H9 (cell line): ENCODE data around the gene STAC. TPM values are rescaled to one million over a fixed set of nuclear protein-coding genes. Genes with fewer than 3 reads are reported as not detected.

Source experiments
- DNase-seq: peaks from one replicate; pipeline ENCODE4 v3.0.0-alpha.2; 2017
- H2AFZ ChIP-seq: one replicate; pipeline ENCODE4 v1.6.1; 2013; ENCODE audit warnings: mild to moderate bottlenecking, low read length, control low read depth, moderate library complexity
- H2AK5ac ChIP-seq: 2 replicates; pipeline ENCODE4 v1.6.1; 2013; ENCODE audit warnings: low read length, control low read depth, mixed read lengths; ENCODE audit not compliant: insufficient read length
- H2BK120ac ChIP-seq: one replicate; pipeline ENCODE4 v1.6.1; 2013; ENCODE audit warnings: low read depth, mild to moderate bottlenecking, low read length, control low read depth, inconsistent platforms; ENCODE audit not compliant: poor library complexity, severe bottlenecking
- H2BK12ac ChIP-seq: 2 replicates; pipeline ENCODE4 v1.6.1; 2013; ENCODE audit warnings: low read length, control low read depth, mixed read lengths, low read depth; ENCODE audit not compliant: insufficient read length
- H2BK15ac ChIP-seq: 2 replicates; pipeline ENCODE4 v1.6.1; 2013; ENCODE audit warnings: low read depth, low read length, control low read depth
- H2BK20ac ChIP-seq: one replicate; pipeline ENCODE4 v1.6.1; 2013; ENCODE audit warnings: low read depth, mild to moderate bottlenecking, low read length, control low read depth, inconsistent platforms; ENCODE audit not compliant: poor library complexity, severe bottlenecking
- H2BK5ac ChIP-seq: 2 replicates; pipeline ENCODE4 v1.6.1; 2013; ENCODE audit warnings: low read length, control low read depth, mixed read lengths; ENCODE audit not compliant: insufficient read length
- H3K14ac ChIP-seq: 2 replicates; pipeline ENCODE4 v1.6.1; 2013; ENCODE audit warnings: low read length, control low read depth; ENCODE audit not compliant: insufficient read depth
- H3K18ac ChIP-seq: 2 replicates; pipeline ENCODE4 v1.6.1; 2013; ENCODE audit warnings: low read depth, mild to moderate bottlenecking, mixed read lengths, low read length, control low read depth; ENCODE audit not compliant: insufficient read length
- H3K23ac ChIP-seq: 2 replicates; pipeline ENCODE4 v1.6.1; 2013; ENCODE audit warnings: low read length, control low read depth, mixed read lengths, low read depth; ENCODE audit not compliant: insufficient read length
- H3K23me2 ChIP-seq: 2 replicates; pipeline ENCODE4 v1.6.1; 2013; ENCODE audit warnings: low read depth, mild to moderate bottlenecking, mixed read lengths, low read length, control low read depth; ENCODE audit not compliant: insufficient read length, poor library complexity, severe bottlenecking
- H3K27ac ChIP-seq: 2 replicates; pipeline ENCODE4 v1.5.1; 2013; ENCODE audit warnings: low read length, control low read depth, mixed read lengths, low read depth; ENCODE audit not compliant: insufficient read length
- H3K27me3 ChIP-seq: 2 replicates; pipeline ENCODE4 v1.6.1; 2013; ENCODE audit warnings: low read length, control low read depth, inconsistent platforms; ENCODE audit not compliant: insufficient read depth
- H3K4ac ChIP-seq: 2 replicates; pipeline ENCODE4 v1.6.1; 2013; ENCODE audit warnings: low read depth, mild to moderate bottlenecking, control low read depth, inconsistent platforms, low read length, moderate library complexity
- H3K4me1 ChIP-seq: 2 replicates; pipeline ENCODE4 v1.6.1; 2013; ENCODE audit warnings: low read length, control low read depth, inconsistent platforms; ENCODE audit not compliant: insufficient read depth
- H3K4me2 ChIP-seq: 2 replicates; pipeline ENCODE4 v1.6.1; 2013; ENCODE audit warnings: low read length, control low read depth, mixed read lengths; ENCODE audit not compliant: insufficient read length, insufficient read depth
- H3K56ac ChIP-seq: 2 replicates; pipeline ENCODE4 v1.6.1; 2013; ENCODE audit warnings: low read depth, mild to moderate bottlenecking, mixed read lengths, low read length, control low read depth; ENCODE audit not compliant: insufficient read length
- H3K79me1 ChIP-seq: 2 replicates; pipeline ENCODE4 v1.6.1; 2013; ENCODE audit warnings: low read depth, mild to moderate bottlenecking, moderate library complexity, low read length, control low read depth, inconsistent platforms; ENCODE audit not compliant: insufficient read depth, poor library complexity, severe bottlenecking
- H3K79me2 ChIP-seq: 2 replicates; pipeline ENCODE4 v1.6.1; 2013; ENCODE audit warnings: low read length, control low read depth, inconsistent platforms; ENCODE audit not compliant: insufficient read depth
- H3K9ac ChIP-seq: 2 replicates; pipeline ENCODE4 v1.6.1; 2013; ENCODE audit warnings: low read length, control low read depth, mixed read lengths; ENCODE audit not compliant: insufficient read length; ENCODE audit errors: extremely low read depth
- H3K9me3 ChIP-seq: one replicate; pipeline ENCODE4 v1.6.1; 2013; ENCODE audit warnings: low read depth, low read length, inconsistent platforms; ENCODE audit not compliant: control insufficient read depth
- H3T11ph ChIP-seq: one replicate; pipeline ENCODE4 v1.6.1; 2013; ENCODE audit warnings: mild to moderate bottlenecking, low read length, control low read depth, inconsistent platforms
- H4K20me1 ChIP-seq: one replicate; pipeline ENCODE4 v1.6.1; 2013; ENCODE audit not compliant: control insufficient read depth, insufficient read length, insufficient read depth
- H4K5ac ChIP-seq: 2 replicates; pipeline ENCODE4 v1.6.1; 2013; ENCODE audit warnings: low read depth, mild to moderate bottlenecking, mixed read lengths, low read length, control low read depth; ENCODE audit not compliant: insufficient read length
- H4K8ac ChIP-seq: replicated peaks from 2 replicates; pipeline ENCODE4 v1.6.1; 2013; ENCODE audit warnings: low read length, control low read depth, mixed read lengths, low read depth; ENCODE audit not compliant: insufficient read length
- H4K91ac ChIP-seq: 2 replicates; pipeline ENCODE4 v1.6.1; 2013; ENCODE audit warnings: low read depth, mild to moderate bottlenecking, moderate library complexity, mixed read lengths, low read length, control low read depth; ENCODE audit not compliant: insufficient read length
- H3K27ac Mint-ChIP-seq, 3 experiments: 2 replicates in 2 of 3; 3 replicates in 1 of 3; pipeline ENCODE4 v1.8.0; 2020 to 2021; ENCODE audit warnings: mixed read lengths in 3 of 3, mild to moderate bottlenecking in 1 of 3, moderate library complexity in 1 of 3
- H3K27me3 Mint-ChIP-seq: 2 replicates; pipeline ENCODE4 v1.8.0; 2021; ENCODE audit warnings: low read depth, mild to moderate bottlenecking, moderate library complexity, mixed read lengths
- H3K36me3 Mint-ChIP-seq, 3 experiments: 2 replicates in 2 of 3; 3 replicates in 1 of 3; pipeline ENCODE4 v1.8.0; 2020 to 2021; ENCODE audit warnings: low read depth in 3 of 3, mixed read lengths in 3 of 3; ENCODE audit not compliant: insufficient read depth in 1 of 3
- H3K4me1 Mint-ChIP-seq, 2 experiments: 2 replicates each; pipeline ENCODE4 v1.8.0; 2020; ENCODE audit warnings: mixed read lengths in 2 of 2
- H3K4me3 Mint-ChIP-seq, 2 experiments: 2 replicates in 1 of 2; 3 replicates in 1 of 2; pipeline ENCODE4 v1.8.0; 2020 to 2021; ENCODE audit warnings: mild to moderate bottlenecking in 2 of 2, mixed read lengths in 2 of 2, moderate library complexity in 1 of 2
- H3K9me3 Mint-ChIP-seq, 2 experiments: 2 replicates in 1 of 2; 3 replicates in 1 of 2; pipeline ENCODE4 v1.8.0; 2020; ENCODE audit warnings: mild to moderate bottlenecking in 2 of 2, mixed read lengths in 2 of 2, moderate library complexity in 1 of 2
- WGBS: extraction: QIAGEN DNeasy Blood & Tissue Kit; methylation state at CpG from one replicate; pipeline ENCODE4 v1.1.7; 2013; ENCODE audit warnings: missing lambda C conversion rate, low lambda C conversion rate, mixed read lengths; ENCODE audit not compliant: insufficient read length; ENCODE audit errors: extremely low coverage; 5-methylcytosine and 5-hydroxymethylcytosine counted together
- total RNA-seq: library from RNA; stranded (reverse); gene quantifications from 2 replicates; pipeline ENCODE4 v1.2.1, GENCODE V29; 2021
- TF ChIP-seq, protein P1 (sequence below): fragments of 200-600 bp; sonication (generic); conservative IDR thresholded peaks from 3 replicates; pipeline ENCODE4 v1.8.0; 2021; ENCODE audit warnings: antibody characterized with exemption, mild to moderate bottlenecking

Gene STAC
- total RNA-seq, 1 experiment from 2014 or later, result 3.0 TPM

GRCh38 chr3:36591959-36592358, 211.7 kb downstream of the STAC start:
- H3K27me3 ChIP-seq, result no peaks in the 10 kb centered on the region
- no peak overlapping the region for H3K4me2 ChIP-seq
- H2BK15ac ChIP-seq, result no peak overlapping the region
- H3K23ac ChIP-seq, result no peak overlapping the region
- no peak overlapping the region for H3K9ac ChIP-seq
- Mint-ChIP-seq H3K4me1 (no peaks in the 10 kb centered on the region), H3K36me3 (peaks cover 0 to 2% (median 0%) of the 10 kb centered on the region in 3 experiments; a peak in 1 of 7 replicates), H3K27ac (no peak overlapping the region), H3K4me3 (no peak overlapping the region), H3K27me3 (no peaks in the 10 kb centered on the region; the same call in 1 of the 2 replicates), H3K9me3 (peaks cover 5 to 7% of the 10 kb centered on the region in 2 experiments; a peak in 4 of 5 replicates)
- no peak overlapping the region for H2AK5ac ChIP-seq
- H4K8ac ChIP-seq, result no peak overlapping the region
- H3K4ac ChIP-seq, result no peak overlapping the region
- no peaks in the 10 kb centered on the region for H3K23me2 ChIP-seq
- no peak overlapping the region for H2AFZ ChIP-seq
- no peak overlapping the region for H2BK5ac ChIP-seq
- H3K14ac ChIP-seq, result no peak overlapping the region
- H2BK20ac ChIP-seq, result no peak overlapping the region
- H3K9me3 ChIP-seq, result no peaks in the 10 kb centered on the region
- WGBS, result no CpG with 5 or more reads among the region's 3 CpGs
- H3K79me1 ChIP-seq, result no peaks in the 10 kb centered on the region
- H2BK12ac ChIP-seq, result no peak overlapping the region
- H3K56ac ChIP-seq, result no peak overlapping the region
- no peaks in the 10 kb centered on the region for H3K79me2 ChIP-seq
- no peak overlapping the region for H2BK120ac ChIP-seq
- H4K91ac ChIP-seq, result no peak overlapping the region
- H3K4me1 ChIP-seq, result no peaks in the 10 kb centered on the region
- H3K18ac ChIP-seq, result no peak overlapping the region
- H4K5ac ChIP-seq, result no peak overlapping the region
- no peak overlapping the region for H3K27ac ChIP-seq
- no peak overlapping the region for H3T11ph ChIP-seq
- H4K20me1 ChIP-seq, result no peaks in the 10 kb centered on the region
- no peak for DNase-seq
- TF ChIP-seq, protein P1, sequence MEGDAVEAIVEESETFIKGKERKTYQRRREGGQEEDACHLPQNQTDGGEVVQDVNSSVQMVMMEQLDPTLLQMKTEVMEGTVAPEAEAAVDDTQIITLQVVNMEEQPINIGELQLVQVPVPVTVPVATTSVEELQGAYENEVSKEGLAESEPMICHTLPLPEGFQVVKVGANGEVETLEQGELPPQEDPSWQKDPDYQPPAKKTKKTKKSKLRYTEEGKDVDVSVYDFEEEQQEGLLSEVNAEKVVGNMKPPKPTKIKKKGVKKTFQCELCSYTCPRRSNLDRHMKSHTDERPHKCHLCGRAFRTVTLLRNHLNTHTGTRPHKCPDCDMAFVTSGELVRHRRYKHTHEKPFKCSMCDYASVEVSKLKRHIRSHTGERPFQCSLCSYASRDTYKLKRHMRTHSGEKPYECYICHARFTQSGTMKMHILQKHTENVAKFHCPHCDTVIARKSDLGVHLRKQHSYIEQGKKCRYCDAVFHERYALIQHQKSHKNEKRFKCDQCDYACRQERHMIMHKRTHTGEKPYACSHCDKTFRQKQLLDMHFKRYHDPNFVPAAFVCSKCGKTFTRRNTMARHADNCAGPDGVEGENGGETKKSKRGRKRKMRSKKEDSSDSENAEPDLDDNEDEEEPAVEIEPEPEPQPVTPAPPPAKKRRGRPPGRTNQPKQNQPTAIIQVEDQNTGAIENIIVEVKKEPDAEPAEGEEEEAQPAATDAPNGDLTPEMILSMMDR, result no peak
